Measurements from ENCODE around the gene TNRC6B. TPM values are rescaled to one million over a fixed set of nuclear protein-coding genes. Genes with fewer than 3 reads are reported as not detected.

TNRC6B gene
- total RNA-seq, 2 experiments from 2014 or later, result 37.0 to 63.7 TPM

GRCh38 chr22:40240160-40240559, 62.4 kb downstream of the TNRC6B start:
- TF ChIP-seq EZH2phosphoT487 (IDR thresholded peaks at IDR 0.05; ENCODE audit: borderline replicate concordance, low read depth, low read length) (no peak), CTCF (conservative IDR thresholded peaks at IDR 0.05; ENCODE audit: low read length) (no peak)
- no peak overlapping the region for H3K4me3 ChIP-seq (ENCODE audit: low read depth, low read length, poor library complexity, severe bottlenecking)
- H3K4me2 ChIP-seq (ENCODE audit: low read length), result no peak overlapping the region
- no peaks in the 10 kb centered on the region for H3K9me2 ChIP-seq (ENCODE audit: insufficient read depth, low read length)
- no peaks in the 10 kb centered on the region for H3K4me1 ChIP-seq (ENCODE audit: insufficient read depth, low read length, poor library complexity, severe bottlenecking)
- intact Hi-C loops (cut with micrococcal nuclease; ENCODE audit: unreplicated experiment), result no loop called here
- H3K36me3 ChIP-seq (ENCODE audit: insufficient read depth, low read length), result no peaks in the 10 kb centered on the region
- ChIA-PET POLR2A (no interaction called here), CTCF (ENCODE audit: unreplicated experiment) (no interaction called here)
- no peak for DNase-seq (ENCODE audit: low spot score)
- BruUV-seq (replicated peaks), result no TSS peak
- no peak overlapping the region for H3K27ac ChIP-seq (ENCODE audit: low read depth, low read length, poor library complexity, severe bottlenecking)
- H2AFZ ChIP-seq (ENCODE audit: low read length), result no peak overlapping the region
- 0 out of 2 replicates have a peak, but pooled peaks cover 4% of the 10 kb centered on the region for H4K20me1 ChIP-seq (ENCODE audit: insufficient read depth, low read length)
- H3K79me2 ChIP-seq (ENCODE audit: insufficient read depth, low read depth, low read length), result peaks cover 28% of the 10 kb centered on the region; the same call in 1 of the 2 replicates
- H3K9me3 ChIP-seq (ENCODE audit: low read length), result no peaks in the 10 kb centered on the region

- Histone ChIP-seq H4K20me1 (ENCODE audit: insufficient read depth, low read length) (0 out of 2 replicates have a peak, but pooled peaks cover 4% of the 10 kb centered on the region), H3K4me3 (ENCODE audit: low read depth, low read length, poor library complexity, severe bottlenecking) (no peak overlapping the region), H3K4me1 (ENCODE audit: insufficient read depth, low read length, poor library complexity, severe bottlenecking) (no peaks in the 10 kb centered on the region), H3K9me3 (ENCODE audit: low read length) (no peaks in the 10 kb centered on the region), H3K9me2 (ENCODE audit: insufficient read depth, low read length) (no peaks in the 10 kb centered on the region), H3K79me2 (ENCODE audit: insufficient read depth, low read depth, low read length) (peaks cover 28% of the 10 kb centered on the region; the same call in 1 of the 2 replicates), H3K27ac (ENCODE audit: low read depth, low read length, poor library complexity, severe bottlenecking) (no peak overlapping the region), H3K4me2 (ENCODE audit: low read length) (no peak overlapping the region), H2AFZ (ENCODE audit: low read length) (no peak overlapping the region), H3K36me3 (ENCODE audit: insufficient read depth, low read length) (no peaks in the 10 kb centered on the region)
- TF ChIP-seq CTCF (conservative IDR thresholded peaks at IDR 0.05; ENCODE audit: low read length) (no peak), EZH2phosphoT487 (IDR thresholded peaks at IDR 0.05; ENCODE audit: borderline replicate concordance, low read depth, low read length) (no peak)
- BruUV-seq (replicated peaks), result no TSS peak
- intact Hi-C loops (cut with micrococcal nuclease; ENCODE audit: unreplicated experiment), result no loop called here
- CTCF ChIA-PET (ENCODE audit: unreplicated experiment), result no interaction called here
- POLR2A ChIA-PET, result no interaction called here
- DNase-seq (ENCODE audit: low spot score), result no peak
Observed at GRCh38 chr22:40240686-40241085, 63.0 kb downstream of the TNRC6B start.

GRCh38 chr22:40241200-40241763, 63.6 kb downstream of the TNRC6B start:
- BruUV-seq (replicated peaks), result no TSS peak
- intact Hi-C loops (cut with micrococcal nuclease; ENCODE audit: unreplicated experiment), result no loop called here
- CTCF ChIA-PET (ENCODE audit: unreplicated experiment), result no interaction called here
- Histone ChIP-seq H3K27ac (ENCODE audit: low read depth, low read length, poor library complexity, severe bottlenecking) (no peak overlapping the region), H3K4me1 (ENCODE audit: insufficient read depth, low read length, poor library complexity, severe bottlenecking) (no peaks in the 10 kb centered on the region), H2AFZ (ENCODE audit: low read length) (no peak overlapping the region), H4K20me1 (ENCODE audit: insufficient read depth, low read length) (0 out of 2 replicates have a peak, but pooled peaks cover 4% of the 10 kb centered on the region), H3K9me2 (ENCODE audit: insufficient read depth, low read length) (no peaks in the 10 kb centered on the region), H3K4me3 (ENCODE audit: low read depth, low read length, poor library complexity, severe bottlenecking) (no peak overlapping the region), H3K79me2 (ENCODE audit: insufficient read depth, low read depth, low read length) (peaks cover 22% of the 10 kb centered on the region; the same call in 1 of the 2 replicates), H3K36me3 (ENCODE audit: insufficient read depth, low read length) (no peaks in the 10 kb centered on the region), H3K4me2 (ENCODE audit: low read length) (no peak overlapping the region), H3K9me3 (ENCODE audit: low read length) (no peaks in the 10 kb centered on the region)
- DNase-seq (ENCODE audit: low spot score), result no peak
- POLR2A ChIA-PET, result interaction anchor here (0.5 kb wide), 1 partner anchor 72 kb away, joined by 3 read pairs; no protein-coding TSS in a partner anchor
- TF ChIP-seq CTCF (conservative IDR thresholded peaks at IDR 0.05; ENCODE audit: low read length) (no peak), EZH2phosphoT487 (IDR thresholded peaks at IDR 0.05; ENCODE audit: borderline replicate concordance, low read depth, low read length) (no peak)

Measured in OCI-LY7 (cell line).